Neural crest cell (in vitro differentiated cells): ENCODE results near the gene PHLDB2. TPM values are rescaled to one million over a fixed set of nuclear protein-coding genes. Genes with fewer than 3 reads are reported as not detected.

Experiments
- DNase-seq: peaks from one replicate; pipeline ENCODE4 v3.0.0; 2021; ENCODE audit warnings: low read depth, mixed read lengths, low spot score
- H3K27ac Mint-ChIP-seq: one replicate; pipeline ENCODE4 v1.8.0; 2021; ENCODE audit warnings: mild to moderate bottlenecking, mixed read lengths; ENCODE audit not compliant: unreplicated experiment
- H3K27me3 Mint-ChIP-seq: 2 replicates; pipeline ENCODE4 v1.8.0; 2021; ENCODE audit warnings: low read depth, mild to moderate bottlenecking, mixed read lengths
- H3K36me3 Mint-ChIP-seq: 2 replicates; pipeline ENCODE4 v1.8.0; 2021; ENCODE audit warnings: low read depth, mild to moderate bottlenecking, mixed read lengths
- H3K4me1 Mint-ChIP-seq: 2 replicates; pipeline ENCODE4 v1.8.0; 2021; ENCODE audit warnings: mixed read lengths
- H3K4me3 Mint-ChIP-seq: one replicate; pipeline ENCODE4 v1.8.0; 2021; ENCODE audit warnings: mild to moderate bottlenecking, mixed read lengths
- H3K9me3 Mint-ChIP-seq: 2 replicates; pipeline ENCODE4 v1.8.0; 2021; ENCODE audit warnings: mixed read lengths
- total RNA-seq: library from RNA; stranded (reverse); gene quantifications from 2 replicates; pipeline ENCODE4 v1.2.1, GENCODE V29; 2021
- TF ChIP-seq, protein P1 (sequence below): fragments of 200-600 bp; sonication (generic); conservative IDR thresholded peaks from 2 replicates; pipeline ENCODE4 v1.5.0; 2021; ENCODE audit warnings: antibody characterized with exemption, mild to moderate bottlenecking

The PHLDB2 gene
- total RNA-seq, 1 donor from 2014 or later = 49.0 TPM

DNA sequence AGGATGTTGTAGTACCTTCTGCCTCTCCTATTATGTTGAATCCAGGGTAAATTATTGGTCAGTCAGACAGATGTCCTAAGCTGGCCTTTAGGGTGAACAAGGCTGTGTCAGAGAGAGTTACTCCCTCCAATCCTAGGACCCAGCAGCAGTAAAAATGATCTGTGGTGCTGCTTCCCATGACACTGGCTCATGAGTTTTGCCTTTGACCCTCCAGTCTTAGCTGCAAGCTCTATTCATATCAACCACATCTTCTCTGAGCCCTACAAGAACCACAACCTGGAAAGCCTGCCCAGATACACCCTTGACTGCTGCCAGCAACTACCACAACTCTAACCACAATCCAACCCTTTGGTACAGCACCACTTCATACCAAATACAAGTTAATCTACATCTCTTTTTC lies 27.2 kb upstream of the PHLDB2 start:
- no peak for DNase-seq
- Mint-ChIP-seq H3K36me3 (no peaks in the 10 kb centered on the region), H3K4me3 (no peak overlapping the region), H3K27ac (no peak overlapping the region), H3K4me1 (no peaks in the 10 kb centered on the region), H3K9me3 (peaks cover 4% of the 10 kb centered on the region), H3K27me3 (no peaks in the 10 kb centered on the region)
- TF ChIP-seq, protein P1, sequence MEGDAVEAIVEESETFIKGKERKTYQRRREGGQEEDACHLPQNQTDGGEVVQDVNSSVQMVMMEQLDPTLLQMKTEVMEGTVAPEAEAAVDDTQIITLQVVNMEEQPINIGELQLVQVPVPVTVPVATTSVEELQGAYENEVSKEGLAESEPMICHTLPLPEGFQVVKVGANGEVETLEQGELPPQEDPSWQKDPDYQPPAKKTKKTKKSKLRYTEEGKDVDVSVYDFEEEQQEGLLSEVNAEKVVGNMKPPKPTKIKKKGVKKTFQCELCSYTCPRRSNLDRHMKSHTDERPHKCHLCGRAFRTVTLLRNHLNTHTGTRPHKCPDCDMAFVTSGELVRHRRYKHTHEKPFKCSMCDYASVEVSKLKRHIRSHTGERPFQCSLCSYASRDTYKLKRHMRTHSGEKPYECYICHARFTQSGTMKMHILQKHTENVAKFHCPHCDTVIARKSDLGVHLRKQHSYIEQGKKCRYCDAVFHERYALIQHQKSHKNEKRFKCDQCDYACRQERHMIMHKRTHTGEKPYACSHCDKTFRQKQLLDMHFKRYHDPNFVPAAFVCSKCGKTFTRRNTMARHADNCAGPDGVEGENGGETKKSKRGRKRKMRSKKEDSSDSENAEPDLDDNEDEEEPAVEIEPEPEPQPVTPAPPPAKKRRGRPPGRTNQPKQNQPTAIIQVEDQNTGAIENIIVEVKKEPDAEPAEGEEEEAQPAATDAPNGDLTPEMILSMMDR = no peak

DNA sequence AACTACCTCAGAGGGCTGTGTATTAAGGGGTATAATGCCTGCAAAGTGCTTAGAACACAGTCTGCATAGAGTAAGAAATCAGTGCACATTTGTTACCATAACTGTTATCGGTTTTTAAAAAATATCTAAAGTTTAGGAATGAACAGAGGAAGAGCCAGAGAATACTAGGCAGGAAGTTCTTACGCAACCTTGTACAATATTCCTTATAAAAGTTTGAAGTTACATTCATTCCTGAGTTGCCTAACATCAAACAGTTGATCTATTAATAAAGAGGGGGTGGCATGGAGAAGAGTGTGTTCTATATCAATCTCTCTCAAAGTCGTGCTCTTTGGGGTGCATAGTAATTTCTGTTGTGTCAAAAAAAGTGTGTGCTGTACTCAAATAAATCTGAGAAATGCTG lies 22.0 kb upstream of the PHLDB2 start:
- H3K27ac Mint-ChIP-seq = no peak overlapping the region
- H3K9me3 Mint-ChIP-seq = peaks cover 4% of the 10 kb centered on the region
- TF ChIP-seq, protein P1 = no peak
- no peak for DNase-seq
- H3K4me1 Mint-ChIP-seq = no peaks in the 10 kb centered on the region
- no peak overlapping the region for H3K4me3 Mint-ChIP-seq
- no peaks in the 10 kb centered on the region for H3K27me3 Mint-ChIP-seq
- H3K36me3 Mint-ChIP-seq = no peaks in the 10 kb centered on the region

DNA sequence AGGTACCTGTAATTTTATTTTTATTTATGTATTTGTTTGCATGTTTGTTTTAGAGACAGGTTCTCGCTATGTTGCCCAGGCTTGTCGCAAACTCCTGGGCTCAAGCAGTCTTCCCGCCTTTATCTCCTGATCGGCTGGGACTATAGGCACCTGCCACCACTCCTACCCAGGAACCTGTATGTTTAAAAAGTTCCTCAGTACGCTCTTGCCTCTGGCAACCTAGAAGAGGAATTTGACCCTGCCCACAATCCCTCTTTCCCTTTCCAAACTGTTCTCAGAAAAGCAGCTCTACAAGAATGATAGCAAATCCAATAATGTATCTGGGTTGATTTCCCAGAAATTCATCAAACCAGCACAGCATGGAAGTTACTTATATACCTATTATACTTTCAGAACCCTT lies 20.9 kb upstream of the PHLDB2 start:
- Mint-ChIP-seq H3K4me1 (no peaks in the 10 kb centered on the region), H3K9me3 (peaks cover 6% of the 10 kb centered on the region), H3K4me3 (no peak overlapping the region), H3K27me3 (no peaks in the 10 kb centered on the region), H3K27ac (no peak overlapping the region), H3K36me3 (no peaks in the 10 kb centered on the region)
- TF ChIP-seq, protein P1 = no peak
- DNase-seq = no peak

DNA sequence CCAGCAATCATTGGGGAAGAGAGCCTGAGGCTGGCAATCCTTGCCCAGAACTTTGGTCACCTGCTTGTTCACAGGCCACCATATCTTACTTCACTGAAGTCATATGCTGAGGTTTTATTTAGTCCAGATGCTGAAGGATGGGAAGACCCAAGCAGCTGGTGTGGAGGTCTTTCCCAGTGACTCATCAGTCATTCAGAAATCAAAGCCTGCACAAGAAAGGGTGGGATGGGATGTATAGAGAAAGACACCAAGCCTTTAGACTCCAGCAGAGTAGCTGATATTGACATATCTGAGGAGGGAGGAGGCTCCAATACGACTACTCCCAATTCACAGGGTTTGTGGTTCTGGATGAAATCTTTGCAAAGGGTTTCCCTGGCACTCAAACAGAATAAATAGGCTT lies 13.0 kb upstream of the PHLDB2 start:
- TF ChIP-seq, protein P1 = no peak
- H3K4me1 Mint-ChIP-seq = peaks cover under 1% of the 10 kb centered on the region
- no peak overlapping the region for H3K4me3 Mint-ChIP-seq
- H3K9me3 Mint-ChIP-seq = peaks cover 5% of the 10 kb centered on the region
- H3K27ac Mint-ChIP-seq = no peak overlapping the region
- no peak for DNase-seq
- no peaks in the 10 kb centered on the region for H3K27me3 Mint-ChIP-seq
- no peaks in the 10 kb centered on the region for H3K36me3 Mint-ChIP-seq

DNA sequence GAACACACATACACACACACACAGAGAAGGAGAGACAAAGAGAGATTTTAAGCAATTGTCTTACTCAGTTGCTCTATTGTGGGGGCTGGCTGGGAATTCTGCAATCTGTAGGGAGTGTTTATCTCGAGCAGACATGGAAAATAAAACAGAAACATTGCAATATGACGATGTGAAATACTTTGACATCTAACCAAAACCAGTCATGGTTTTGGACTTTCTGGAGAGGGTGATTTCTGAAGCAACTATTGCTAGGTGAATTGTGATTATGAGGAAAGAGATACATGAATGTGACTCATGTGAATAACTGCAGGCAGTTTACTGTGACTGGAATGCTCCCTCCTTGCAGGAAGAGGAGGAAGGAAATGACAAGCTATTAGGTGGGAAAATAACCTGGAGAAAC lies 12.3 kb upstream of the PHLDB2 start:
- Mint-ChIP-seq H3K36me3 (no peaks in the 10 kb centered on the region), H3K27me3 (no peaks in the 10 kb centered on the region), H3K4me3 (no peak overlapping the region), H3K4me1 (peaks cover 7% of the 10 kb centered on the region), H3K9me3 (peaks cover 5% of the 10 kb centered on the region), H3K27ac (no peak overlapping the region)
- DNase-seq = no peak
- TF ChIP-seq, protein P1 = no peak

- Mint-ChIP-seq H3K27me3 (no peaks in the 10 kb centered on the region), H3K9me3 (peaks cover 3% of the 10 kb centered on the region), H3K27ac (no peak overlapping the region), H3K4me3 (no peak overlapping the region), H3K4me1 (peaks cover 15% of the 10 kb centered on the region), H3K36me3 (no peaks in the 10 kb centered on the region)
- TF ChIP-seq, protein P1 = no peak
- no peak for DNase-seq
These were observed 10.8 kb upstream of the PHLDB2 start for GRCh38 chr3:111848283-111848682.
